ENCODE measurements around the gene GLRX.

- no peak for TF ChIP-seq CTCF (IDR thresholded peaks at IDR 0.05)
- no peak for TF ChIP-seq POLR2A (IDR thresholded peaks at IDR 0.05)
Observed at GRCh38 chr5:95770830-95771708, 51.5 kb downstream of the GLRX start.

Measured in Peyer's patch (tissue), 4 donors.